NCI-H1417 treated with DMSO at 0.1 percent for 48 hours (cell line): ENCODE data around the gene POLR2E.
"Not testable (repeated sequence)": the region's sequence is repeated elsewhere in the genome, so short reads cannot be mapped to it uniquely, and the experiment has no call there.

ENCODE experiments used
- DNase-seq: peaks from one replicate; lab custom pipeline; 2025; lab: John Stamatoyannopoulos, UW

POLR2E gene

DNA sequence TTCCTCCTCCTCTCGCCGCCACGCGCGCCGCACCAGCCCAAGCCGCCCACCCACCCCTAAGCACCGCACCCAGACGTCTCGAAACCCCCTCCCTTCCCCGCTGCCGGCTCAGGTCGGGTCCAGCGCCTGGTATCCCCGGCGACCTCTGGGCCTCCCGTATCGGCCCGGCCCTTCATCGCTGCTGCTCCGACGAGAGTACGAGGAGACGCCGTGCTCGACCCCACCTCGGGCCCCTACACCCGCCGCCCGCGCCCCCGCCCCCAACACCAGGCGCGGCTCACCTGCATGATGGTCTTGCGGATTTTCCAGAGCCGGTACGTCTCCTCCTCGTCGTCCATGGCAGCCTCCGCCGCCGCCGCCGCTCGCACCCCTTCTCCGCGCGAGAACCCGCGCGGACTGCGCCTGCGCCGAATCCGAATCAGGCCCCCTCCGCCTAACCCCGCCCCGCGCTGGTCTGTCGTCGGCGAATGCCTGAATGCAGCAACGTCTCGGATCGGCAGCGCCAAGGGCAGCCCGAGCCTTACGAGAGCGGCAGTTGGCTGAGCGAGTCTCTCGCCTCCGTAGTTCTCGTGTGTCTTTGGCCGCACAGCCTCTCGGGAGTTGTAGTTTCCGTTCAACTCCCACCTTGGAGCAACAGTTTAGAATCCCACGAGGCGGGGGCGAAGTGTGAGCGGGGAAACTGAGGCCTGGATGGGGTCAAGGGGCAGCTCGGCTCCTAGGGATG, at the start of gene POLR2E:
TSS of gene POLR2E (minus strand) at position 398 of the 724 bp plus-strand sequence. CDS start at position 338, 60 bp downstream.
- peak; percentile 98 for DNase-seq

DNA sequence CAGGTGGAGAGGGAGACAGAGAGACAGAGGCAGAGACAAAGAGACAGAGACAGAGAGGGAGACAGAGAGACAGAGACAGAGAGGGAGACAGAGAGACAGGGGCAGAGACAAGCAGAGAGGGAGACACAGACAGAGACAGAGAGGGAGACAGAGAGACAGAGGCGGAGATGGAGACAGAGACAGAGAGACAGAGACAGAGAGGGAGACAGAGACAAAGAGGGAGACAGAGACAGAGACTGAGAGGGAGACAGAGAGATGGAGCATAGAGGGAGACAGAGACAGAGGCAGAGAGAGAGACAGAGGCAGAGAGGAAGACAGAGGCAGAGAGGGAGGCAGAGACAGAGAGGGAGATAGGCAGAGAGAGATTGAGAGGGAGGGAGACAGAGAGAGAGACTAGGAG, 49.6 kb upstream of the POLR2E start:
- DNase-seq, result no peak

- no peak for DNase-seq
Measured at GRCh38 chr19:1143828-1144399, 48.7 kb upstream of the POLR2E start.

DNA sequence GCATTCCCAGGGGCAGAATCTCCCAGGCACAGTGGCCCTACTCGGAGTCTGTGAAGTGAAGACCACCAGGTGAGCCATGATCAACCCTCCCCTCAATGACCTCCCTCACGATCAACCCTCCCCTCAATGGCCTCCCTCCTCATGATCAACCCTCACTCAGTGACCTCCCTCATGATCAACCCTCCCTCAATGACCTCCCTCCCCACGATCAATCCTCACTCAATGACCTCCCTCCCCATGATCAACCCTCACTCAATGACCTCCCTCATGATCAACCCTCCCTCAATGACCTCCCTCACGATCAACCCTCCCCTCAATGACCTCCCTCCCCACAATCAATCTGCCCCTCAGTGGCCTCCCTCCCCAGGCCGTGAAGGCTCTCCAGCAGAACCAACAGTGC, 46.8 kb upstream of the POLR2E start:
- no peak for DNase-seq

GRCh38 chr19:1140272-1141027, 45.3 kb upstream of the POLR2E start:
- no peak for DNase-seq

GRCh38 chr19:1139126-1139525, 44.0 kb upstream of the POLR2E start:
- DNase-seq, result no peak

DNA sequence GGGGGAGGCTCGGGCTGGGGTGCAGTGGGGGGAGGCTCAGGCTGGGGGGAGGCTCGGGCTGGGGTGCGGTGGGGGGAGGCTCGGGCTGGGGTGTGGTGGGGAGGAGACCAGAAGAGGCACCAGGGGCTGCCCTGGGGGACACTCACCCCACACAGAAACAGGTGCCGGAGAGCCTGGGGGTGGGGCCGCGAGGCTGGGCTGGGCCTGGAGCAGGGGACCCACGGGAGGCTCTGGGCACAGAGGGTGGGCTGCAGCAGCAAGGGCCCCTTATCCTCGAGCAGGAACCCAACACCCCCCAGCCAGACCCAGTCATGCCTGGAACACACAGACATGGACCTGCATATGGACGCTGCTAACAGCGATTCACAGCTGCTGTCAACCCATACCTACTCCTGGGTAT, 42.9 kb upstream of the POLR2E start:
- DNase-seq, result no peak

GRCh38 chr19:1136621-1137317, 41.6 kb upstream of the POLR2E start:
- DNase-seq, result no peak

DNA sequence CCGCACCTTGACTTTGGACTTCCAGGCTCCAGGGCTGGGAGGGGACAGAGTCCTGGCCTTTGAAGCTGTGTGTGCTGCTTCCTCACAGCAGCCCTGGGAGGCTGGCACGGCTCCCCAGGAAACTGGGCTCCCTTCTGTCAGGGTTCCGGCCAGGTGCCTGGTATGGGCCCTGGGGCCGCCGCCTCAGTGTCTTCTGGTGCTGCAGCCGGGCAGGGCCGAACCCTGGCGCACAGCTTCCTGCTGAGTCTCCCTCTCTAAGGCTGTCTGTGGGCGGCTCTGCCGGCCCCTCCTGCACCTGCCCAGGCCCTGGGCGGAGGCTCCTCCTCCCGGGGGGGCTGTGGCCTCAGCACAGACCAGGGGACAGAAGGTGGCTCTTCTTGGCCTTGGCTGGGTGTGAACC, 41.0 kb upstream of the POLR2E start:
- DNase-seq, result no peak

DNA sequence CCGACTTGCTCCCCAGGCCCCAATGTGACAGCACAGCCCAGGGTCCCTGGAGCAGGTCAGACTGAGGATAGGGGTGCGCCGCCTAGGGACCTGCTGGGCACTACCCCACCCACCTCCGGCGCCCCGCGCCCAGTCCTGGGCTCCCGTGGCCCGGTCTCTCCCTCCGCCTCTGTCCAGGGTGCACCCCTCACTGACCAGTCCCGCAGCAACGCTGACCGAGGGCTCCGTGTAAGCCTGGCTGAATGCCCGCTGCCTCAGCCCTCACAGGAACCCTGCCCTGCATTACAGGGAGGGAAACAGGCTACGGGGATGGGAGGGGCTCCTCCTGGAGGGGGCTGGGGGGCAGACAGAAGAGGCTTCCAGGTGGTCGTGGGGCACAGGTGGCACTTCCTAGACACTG, 40.3 kb upstream of the POLR2E start:
- DNase-seq, result no peak

DNA sequence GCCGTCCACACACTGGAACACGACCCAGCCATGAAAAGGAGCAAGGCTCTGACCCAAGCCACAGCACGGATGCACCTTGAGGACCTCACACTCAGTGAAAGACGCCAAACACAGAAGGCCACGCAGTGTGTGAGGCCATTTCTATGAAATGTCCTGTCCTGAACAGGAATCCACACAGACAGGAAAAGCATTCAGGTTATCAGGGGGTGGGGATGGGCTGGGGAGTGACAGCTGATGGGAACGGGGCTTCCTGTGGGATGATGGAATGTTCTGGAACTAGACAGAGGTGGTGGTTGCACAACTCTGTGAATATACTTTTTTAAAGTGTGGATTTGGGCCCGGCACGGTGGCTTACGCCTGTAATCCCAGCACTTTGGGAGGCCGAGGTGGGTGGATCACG, 39.3 kb upstream of the POLR2E start:
- no peak for DNase-seq

DNA sequence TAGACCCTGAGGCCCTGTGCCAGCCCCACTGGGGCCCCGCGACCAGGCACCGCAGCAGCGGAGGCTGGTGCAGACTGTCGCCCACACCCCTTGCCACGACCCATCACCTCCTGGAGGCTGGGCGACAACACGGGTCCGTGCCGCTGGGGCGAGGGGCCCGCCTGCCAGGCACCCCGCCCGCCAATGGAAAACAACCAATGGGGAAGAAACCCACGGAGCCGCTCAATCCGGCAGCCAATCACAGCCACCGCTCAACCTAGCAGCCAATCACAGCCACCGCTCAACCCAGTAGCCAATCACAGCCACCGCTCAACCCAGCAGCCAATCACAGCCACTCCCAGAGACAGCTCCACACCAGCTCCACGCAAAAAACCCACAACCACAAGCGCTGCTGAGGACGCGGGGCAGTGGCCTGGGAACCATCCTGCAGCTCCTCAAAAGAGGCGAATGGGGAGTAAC, 38.3 kb upstream of the POLR2E start:
- no peak for DNase-seq

DNA sequence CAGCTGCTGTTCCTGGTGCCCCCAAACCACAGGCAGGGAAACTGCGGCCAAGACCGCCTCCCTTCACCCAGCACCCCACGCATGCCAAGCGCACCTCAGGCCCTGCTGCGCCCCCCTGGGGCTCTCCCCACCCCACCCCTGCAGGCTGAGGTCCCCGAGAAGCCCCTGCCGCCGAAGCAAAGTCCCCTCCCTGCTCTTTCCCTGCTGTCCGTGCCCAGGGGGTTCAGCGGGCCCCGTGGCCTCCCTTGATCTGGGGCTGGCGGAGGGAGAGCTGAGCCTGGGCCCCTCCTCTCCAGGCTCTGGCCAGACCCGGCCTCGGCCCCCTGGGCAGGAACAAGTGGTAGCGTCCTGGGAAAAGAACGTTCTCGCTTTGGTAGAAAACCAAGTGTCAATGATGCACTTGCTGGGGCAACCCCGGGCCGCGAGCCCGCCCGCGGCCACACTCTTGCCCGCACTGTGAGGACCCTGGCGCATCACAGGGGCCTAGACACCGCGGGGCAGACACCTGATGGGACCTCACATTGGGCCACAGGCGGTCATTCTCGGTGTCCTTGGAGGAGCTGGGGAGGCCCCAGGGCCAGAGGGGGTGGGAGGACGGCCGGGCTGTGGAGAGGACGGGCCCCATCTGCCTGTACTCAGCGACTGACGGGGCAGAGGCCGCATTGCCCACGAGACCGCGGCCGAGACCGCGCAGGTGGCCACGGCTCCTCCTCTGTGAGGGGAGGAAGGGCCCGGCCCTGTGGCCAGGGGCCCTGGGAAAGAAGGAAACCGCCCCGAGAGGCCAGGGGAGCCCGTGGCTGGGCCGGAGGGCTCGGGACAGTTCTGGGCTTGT, 37.6 kb upstream of the POLR2E start:
- DNase-seq, result no peak

DNA sequence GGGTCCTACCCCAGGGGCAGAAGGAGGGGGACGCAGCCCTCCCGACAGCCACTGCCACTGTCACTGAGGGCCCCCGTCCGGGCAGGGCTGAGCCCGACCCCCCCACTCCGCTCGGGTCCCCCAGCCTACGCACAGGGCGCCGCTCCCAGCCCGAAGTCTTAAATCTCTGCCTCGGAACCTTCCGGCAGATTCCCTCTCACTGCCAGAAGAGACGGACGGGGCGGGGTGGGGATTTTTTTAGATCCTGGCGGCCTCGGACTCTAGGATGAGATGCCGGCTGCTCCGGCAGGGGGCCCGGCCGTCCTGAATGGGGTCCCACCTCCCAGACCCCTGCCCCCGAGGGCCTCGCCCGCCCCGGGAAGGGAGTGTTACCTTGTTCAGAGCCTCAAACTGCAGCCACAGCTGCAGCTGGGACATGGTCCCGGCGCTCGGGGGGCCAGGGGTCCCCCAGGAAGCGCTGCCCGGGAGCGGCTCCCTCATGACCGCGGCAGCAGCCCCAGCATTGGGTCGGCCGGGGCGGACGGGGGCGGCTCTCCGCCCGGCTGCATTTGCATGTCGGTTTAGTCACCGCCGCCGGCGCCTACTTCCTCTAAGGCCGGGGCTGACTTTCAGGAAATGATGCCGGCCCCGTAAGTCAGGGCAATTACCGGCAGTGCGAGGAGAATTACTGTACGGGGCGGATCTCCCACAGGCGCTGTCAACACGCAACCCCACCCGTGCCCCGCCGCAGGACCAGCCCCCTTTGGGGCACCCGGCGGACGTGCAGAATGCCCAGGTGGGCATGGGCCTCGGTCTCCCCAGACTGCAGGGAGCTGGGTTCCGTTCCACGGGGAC, 36.8 kb upstream of the POLR2E start:
- DNase-seq, result no peak

DNA sequence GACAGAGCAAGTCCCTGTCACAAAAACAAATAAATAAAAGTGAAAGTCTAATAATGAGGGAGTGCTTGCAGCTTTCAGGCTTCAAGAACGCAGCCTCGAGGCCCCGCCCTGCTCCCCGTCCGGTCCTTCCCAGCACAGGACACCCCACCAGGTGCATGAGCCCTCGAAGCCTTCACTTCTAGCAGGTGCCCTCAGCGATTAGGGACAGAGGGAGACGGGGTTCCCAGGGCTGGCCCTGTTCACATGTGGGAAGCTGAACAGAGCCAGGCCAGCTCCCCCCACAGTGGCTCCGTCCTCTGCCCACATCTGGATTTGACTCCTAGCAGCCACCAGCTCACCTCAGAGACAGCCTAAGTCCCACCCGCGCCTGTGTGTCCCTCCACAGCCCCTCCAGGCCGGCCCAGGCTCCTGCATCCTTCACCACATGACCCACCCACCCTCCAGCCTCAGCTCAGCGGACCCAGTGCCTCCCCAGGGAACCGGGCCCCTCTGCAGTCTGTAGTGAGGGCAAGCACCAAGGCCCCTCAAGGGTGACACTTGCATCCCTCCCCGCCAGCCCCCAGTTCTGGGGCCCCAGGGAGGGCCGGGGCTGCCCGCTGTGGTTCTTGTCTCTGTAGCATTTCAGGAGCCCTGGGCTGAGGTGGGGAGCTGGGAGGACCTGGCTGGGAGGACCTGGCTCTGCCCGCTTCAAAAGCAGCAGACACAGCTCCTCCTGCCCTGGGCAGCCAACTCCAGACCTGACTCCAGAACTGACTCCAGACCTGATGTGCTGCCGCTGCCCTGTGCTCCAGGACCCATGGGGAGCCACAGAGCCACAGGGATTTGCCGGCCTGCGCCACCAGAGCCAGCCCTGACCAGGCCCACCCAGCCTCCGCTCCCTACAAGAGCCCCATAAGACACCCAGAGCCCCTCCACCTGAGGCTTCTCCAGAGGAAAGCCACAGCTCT, 35.9 kb upstream of the POLR2E start:
- no peak for DNase-seq

GRCh38 chr19:1129535-1129934, 34.4 kb upstream of the POLR2E start:
- DNase-seq, result no peak

DNA sequence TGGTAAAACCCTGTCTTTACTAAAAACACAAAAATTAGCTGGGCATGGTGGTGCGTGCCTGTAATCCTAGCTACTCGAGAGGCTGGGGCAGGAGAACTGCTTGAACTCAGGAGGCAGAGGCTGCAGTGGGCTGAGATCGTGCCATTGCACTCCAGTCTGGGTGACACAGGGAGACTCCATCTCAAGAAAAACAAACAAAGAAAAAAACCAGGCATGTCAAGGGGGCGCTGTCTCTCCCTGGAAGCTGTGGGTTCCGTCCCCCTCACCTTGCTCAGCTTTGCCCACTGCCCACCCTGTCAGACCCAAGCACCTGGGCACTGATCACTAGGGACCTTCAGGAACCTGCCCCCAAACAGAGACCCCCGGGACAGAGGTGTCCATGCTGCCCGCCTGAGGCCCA, 33.9 kb upstream of the POLR2E start:
- not testable (repeated sequence) for DNase-seq

GRCh38 chr19:1128106-1128505, 32.9 kb upstream of the POLR2E start:
- no peak for DNase-seq

- DNase-seq, result no peak
Measured at GRCh38 chr19:1126984-1127760, 32.0 kb upstream of the POLR2E start.
